Measurements from ENCODE around the gene ARSG. TPM values are rescaled to one million over a fixed set of nuclear protein-coding genes. Genes with fewer than 3 reads are reported as not detected.
A peak's percentile ranks its signal among the peaks of the same experiment; 100 is the strongest.

The ARSG gene
- total RNA-seq, 1 donor from 2014 or later: 5.5 TPM

GRCh38 chr17:68428498-68429172 lies 137.3 kb downstream of the ARSG start:
- no peak for DNase-seq (ENCODE audit: low spot score)

DNA sequence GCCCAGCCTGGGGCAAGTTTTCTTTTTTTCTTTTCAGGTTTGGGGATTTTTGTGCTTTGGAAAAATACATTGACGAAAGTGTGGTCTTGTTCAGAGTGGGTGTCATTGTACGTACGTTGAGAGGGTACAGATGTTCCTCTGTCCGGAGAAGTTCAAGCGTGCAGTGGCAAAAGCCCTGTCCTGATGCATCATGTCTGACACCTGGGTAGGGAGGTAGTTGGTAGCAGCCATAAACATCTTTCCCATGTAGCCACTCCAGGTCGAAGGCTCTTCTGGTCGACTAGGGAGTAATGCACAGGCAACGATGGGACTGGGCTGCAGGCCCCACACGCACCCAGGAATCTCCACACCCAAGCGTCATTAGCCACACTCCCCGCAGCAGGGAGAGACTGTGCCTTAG lies 138.6 kb downstream of the ARSG start:
- DNase-seq (ENCODE audit: low spot score): no peak

- DNase-seq (ENCODE audit: low spot score): no peak
These were observed 139.8 kb downstream of the ARSG start for GRCh38 chr17:68431045-68431608.

DNA sequence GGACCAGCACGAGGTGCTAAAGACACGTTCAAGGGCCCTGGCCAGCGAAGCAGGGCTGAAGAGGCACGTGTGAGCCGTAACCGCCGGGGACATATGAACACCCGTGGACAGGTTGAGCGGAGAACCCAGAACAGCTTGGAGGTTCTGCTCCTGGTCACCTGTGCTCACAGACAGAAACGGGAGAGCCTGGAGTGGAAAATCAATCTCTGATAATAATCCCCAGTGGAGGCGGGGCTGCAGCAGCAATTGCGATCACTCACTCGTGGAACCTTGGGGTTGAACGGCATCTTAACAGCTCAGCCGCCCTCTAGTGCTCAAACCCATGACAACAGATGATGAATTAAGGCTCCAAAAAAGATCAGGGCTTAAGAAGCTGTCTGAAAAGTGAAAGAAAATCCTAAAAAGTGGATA lies 140.4 kb downstream of the ARSG start:
- no peak for DNase-seq (ENCODE audit: low spot score)

- DNase-seq (ENCODE audit: low spot score): no peak
These were observed 141.0 kb downstream of the ARSG start for GRCh38 chr17:68432086-68432864.

GRCh38 chr17:68433211-68433610 lies 141.9 kb downstream of the ARSG start:
- no peak for DNase-seq (ENCODE audit: low spot score)

GRCh38 chr17:68433911-68434508 lies 142.7 kb downstream of the ARSG start:
- DNase-seq (ENCODE audit: low spot score): no peak

DNA sequence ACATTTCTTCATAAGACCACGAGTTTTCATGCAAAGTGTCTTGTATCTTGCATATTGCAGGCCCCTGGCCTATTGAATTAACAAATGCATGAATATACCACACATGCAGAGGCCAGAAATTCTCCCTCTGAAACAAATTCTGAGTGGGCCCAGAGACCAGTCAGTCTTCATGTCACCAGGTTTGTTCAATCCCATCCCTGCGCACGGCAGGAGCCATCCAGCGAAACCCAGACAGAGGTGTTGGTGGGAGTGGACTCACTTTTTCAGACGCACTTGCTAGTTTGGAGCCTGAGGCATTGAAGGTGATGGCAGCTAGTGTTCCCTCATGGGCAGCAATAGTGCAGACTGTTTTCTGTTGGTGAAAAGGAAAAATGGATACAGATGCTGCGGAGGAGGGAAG lies 144.1 kb downstream of the ARSG start:
- DNase-seq (ENCODE audit: low spot score): no peak

GRCh38 chr17:68435876-68436842 lies 144.9 kb downstream of the ARSG start:
- peak; percentile 62 for DNase-seq (ENCODE audit: low spot score)

- DNase-seq (ENCODE audit: low spot score): peak; percentile 53
These were observed 146.9 kb downstream of the ARSG start for GRCh38 chr17:68437979-68438822.

DNA sequence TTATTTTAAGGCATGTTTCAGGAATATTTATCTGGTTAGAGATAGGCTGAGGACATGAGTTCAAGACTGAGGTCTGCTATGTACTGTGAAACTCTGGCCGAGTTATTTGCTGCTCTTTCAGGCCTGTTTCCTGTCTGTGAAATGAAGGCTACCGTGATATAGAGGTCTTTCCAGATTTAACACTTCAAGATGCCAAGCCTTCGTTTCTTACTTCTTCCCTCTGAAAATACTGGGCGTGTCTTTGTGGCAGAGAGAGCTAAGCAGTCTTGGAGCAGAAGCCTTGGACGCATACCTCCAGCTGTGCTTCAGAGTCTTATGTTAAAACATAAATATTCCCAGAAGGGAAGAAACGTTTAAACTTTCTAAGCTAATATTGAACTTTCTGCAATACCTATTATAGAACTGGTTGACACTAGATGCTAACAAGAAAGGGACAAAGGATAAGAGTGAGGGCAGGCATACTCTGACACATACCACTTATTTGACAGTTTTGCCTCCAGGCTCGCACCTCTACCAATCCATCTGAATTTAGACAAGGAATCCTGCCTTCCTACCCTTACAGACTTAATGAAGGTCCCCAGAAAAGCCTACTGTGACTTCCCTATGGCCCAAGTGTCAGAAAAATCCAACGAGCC lies 148.5 kb downstream of the ARSG start:
- DNase-seq (ENCODE audit: low spot score): no peak

- DNase-seq (ENCODE audit: low spot score): peak; percentile 13
These were observed 149.2 kb downstream of the ARSG start for GRCh38 chr17:68440526-68440925.

- peak; percentile 53 for DNase-seq (ENCODE audit: low spot score)
These were observed 149.9 kb downstream of the ARSG start for GRCh38 chr17:68441070-68441770.

GRCh38 chr17:68443972-68444464 lies 152.7 kb downstream of the ARSG start:
- DNase-seq (ENCODE audit: low spot score): no peak

DNA sequence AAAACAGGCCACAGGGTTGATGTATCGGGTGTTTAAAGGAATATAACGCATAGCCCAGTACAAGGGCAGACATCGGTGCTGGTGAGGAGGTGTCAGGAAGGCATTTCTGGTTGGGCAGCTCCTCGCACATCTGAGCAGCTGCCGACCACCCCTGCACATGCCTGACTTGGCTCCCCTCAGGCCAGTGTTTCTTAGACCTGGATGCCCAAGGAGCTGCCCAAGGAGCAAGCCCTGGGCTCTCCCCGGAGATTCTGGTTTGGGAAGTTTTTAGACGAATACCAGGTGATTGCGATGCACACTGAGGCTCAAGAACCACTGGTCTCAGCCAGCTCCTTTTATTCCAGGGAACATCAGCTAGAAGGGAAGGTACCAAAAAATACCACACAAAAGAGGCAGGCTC lies 154.4 kb downstream of the ARSG start:
- DNase-seq (ENCODE audit: low spot score): no peak

DNA sequence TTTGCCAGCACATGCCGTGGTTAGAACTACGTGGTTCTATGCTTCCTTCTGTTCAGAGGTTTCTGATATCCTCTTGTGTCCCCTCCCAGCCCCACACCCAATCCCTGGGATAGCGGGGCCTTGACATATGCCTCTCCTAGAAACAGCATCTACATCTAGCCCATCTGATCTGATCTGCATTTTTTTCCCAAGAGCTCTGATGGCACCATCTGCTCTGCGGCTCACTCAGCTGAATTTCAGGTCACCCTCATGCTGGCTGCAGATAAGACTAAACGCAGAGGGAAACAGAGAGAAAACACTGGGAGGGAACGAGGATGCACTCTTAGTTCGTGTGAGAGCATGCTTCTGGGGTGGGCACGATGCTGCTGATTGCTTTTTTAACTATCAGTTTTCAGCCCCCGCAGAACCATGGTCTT lies 155.3 kb downstream of the ARSG start:
- no peak for DNase-seq (ENCODE audit: low spot score)

GRCh38 chr17:68449021-68449739 lies 157.9 kb downstream of the ARSG start:
- DNase-seq (ENCODE audit: low spot score): no peak

DNA sequence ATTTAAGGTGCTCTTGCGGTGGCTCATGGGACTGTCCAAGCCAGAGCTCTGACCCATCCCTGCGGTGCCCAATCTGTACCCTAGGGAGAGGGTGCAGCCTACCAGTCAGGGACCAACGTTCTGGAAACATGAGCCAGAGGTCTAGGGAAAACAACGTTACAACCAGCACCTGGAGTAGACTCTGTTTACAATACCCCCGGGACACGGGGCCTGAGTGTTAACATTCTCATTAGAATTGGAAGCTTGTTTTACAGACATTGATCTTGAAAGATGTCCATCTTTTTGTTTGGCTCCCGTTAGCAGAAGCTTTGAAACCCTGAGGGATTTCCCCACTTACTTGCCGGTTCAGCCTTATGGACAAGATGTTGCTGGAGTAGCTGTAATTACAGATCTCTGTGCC lies 159.1 kb downstream of the ARSG start:
- DNase-seq (ENCODE audit: low spot score): no peak
